ENCODE data around the gene LZTFL1. TPM values are rescaled to one million over a fixed set of nuclear protein-coding genes. Genes with fewer than 3 reads are reported as not detected.

Gene LZTFL1
- total RNA-seq, 1 experiment from 2014 or later, result 9.1 TPM

DNA sequence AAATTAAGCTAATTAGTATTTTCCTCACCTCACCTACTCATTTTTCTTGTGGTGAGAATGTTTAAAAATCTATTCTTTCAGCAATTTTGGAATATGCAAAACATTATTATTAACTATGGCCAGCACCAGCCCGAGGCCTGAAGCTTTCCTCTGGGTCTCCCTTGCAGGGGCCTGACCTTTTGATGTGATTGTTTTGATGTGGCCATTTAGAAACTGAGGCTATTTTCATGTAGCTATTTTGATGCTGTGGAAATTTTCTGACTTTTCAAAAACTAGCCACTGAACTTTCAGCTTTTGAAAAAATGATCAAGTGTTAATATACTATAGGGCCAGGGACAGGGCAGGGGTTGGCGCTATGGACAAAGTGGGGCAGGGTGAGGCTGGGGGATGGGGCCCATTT is 36.2 kb upstream of the LZTFL1 start:
- TF ChIP-seq, protein P1, sequence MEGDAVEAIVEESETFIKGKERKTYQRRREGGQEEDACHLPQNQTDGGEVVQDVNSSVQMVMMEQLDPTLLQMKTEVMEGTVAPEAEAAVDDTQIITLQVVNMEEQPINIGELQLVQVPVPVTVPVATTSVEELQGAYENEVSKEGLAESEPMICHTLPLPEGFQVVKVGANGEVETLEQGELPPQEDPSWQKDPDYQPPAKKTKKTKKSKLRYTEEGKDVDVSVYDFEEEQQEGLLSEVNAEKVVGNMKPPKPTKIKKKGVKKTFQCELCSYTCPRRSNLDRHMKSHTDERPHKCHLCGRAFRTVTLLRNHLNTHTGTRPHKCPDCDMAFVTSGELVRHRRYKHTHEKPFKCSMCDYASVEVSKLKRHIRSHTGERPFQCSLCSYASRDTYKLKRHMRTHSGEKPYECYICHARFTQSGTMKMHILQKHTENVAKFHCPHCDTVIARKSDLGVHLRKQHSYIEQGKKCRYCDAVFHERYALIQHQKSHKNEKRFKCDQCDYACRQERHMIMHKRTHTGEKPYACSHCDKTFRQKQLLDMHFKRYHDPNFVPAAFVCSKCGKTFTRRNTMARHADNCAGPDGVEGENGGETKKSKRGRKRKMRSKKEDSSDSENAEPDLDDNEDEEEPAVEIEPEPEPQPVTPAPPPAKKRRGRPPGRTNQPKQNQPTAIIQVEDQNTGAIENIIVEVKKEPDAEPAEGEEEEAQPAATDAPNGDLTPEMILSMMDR (IDR thresholded peaks at IDR 0.05; ENCODE audit: insufficient read depth in 1 of 2, low read depth in 1 of 2, low read length in 1 of 2, severe bottlenecking in 1 of 2, unreplicated experiment in 1 of 2), result no peak
- ChIA-PET CTCF (no interaction called here), POLR2A (no interaction called here)
- H3K36me3 Mint-ChIP-seq (ENCODE audit: insufficient read depth, unreplicated experiment), result no peaks in the 10 kb centered on the region
- DNase-seq, result no peak
- Histone ChIP-seq H3K4me1 (no peaks in the 10 kb centered on the region), H3K27me3 (replicated peaks; ENCODE audit: control insufficient read depth, insufficient read depth, low read length) (no peaks in the 10 kb centered on the region), H3K36me3 (ENCODE audit: control insufficient read depth, insufficient read depth, low read length) (no peaks in the 10 kb centered on the region), H3K4me3 (ENCODE audit: low read depth, low read length) (no peak overlapping the region), H3K9me3 (no peaks in the 10 kb centered on the region)
- no peaks in the 10 kb centered on the region for H3K4me1 Mint-ChIP-seq (ENCODE audit: low read depth, unreplicated experiment)
- no peak overlapping the region for H3K27ac Mint-ChIP-seq (ENCODE audit: unreplicated experiment)
- intact Hi-C loops (cut with micrococcal nuclease; ENCODE audit: unreplicated experiment), result no loop called here
- no TSS peak for BruUV-seq (replicated peaks)
- H3K4me3 Mint-ChIP-seq (ENCODE audit: unreplicated experiment), result no peak overlapping the region
- no peaks in the 10 kb centered on the region for H3K9me3 Mint-ChIP-seq (ENCODE audit: unreplicated experiment)
- H3K27me3 Mint-ChIP-seq (ENCODE audit: insufficient read depth, unreplicated experiment), result peaks cover 2% of the 10 kb centered on the region

DNA sequence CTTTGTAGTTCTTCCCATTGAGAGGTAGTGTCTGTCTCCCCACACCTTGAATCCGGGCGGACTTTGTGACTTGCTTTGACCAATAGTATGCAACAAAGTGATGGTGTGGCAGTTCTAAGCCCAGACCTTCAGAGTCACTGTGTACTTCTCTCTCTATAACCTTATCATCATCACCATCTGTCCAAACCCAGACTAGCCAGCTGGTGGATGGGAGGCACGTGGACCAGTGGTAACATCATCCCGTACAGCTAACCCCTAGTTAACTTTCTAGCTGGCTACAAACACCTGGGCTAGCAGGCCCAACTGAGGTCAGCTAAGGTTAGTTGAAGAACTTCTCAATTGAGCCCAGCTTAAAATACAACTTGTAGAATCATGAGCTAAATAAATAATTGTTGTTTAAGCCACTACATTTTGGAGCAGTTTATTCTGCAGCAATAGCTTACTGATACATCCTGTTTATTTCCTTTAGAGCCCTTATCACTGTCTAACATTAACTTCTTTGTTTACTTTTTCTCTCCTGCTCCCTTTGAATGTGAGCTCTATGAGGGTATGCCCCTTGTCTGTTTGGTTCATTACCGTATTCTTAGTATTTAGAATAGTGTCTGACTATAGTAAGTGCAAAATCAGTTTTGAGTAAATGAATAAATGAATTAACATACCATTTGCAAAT is 32.9 kb upstream of the LZTFL1 start:
- H3K36me3 Mint-ChIP-seq (ENCODE audit: insufficient read depth, unreplicated experiment), result no peaks in the 10 kb centered on the region
- no peaks in the 10 kb centered on the region for H3K9me3 Mint-ChIP-seq (ENCODE audit: unreplicated experiment)
- no peaks in the 10 kb centered on the region for H3K4me1 Mint-ChIP-seq (ENCODE audit: low read depth, unreplicated experiment)
- H3K4me3 Mint-ChIP-seq (ENCODE audit: unreplicated experiment), result no peak overlapping the region
- no peak overlapping the region for H3K27ac Mint-ChIP-seq (ENCODE audit: unreplicated experiment)
- ChIA-PET POLR2A (no interaction called here), CTCF (no interaction called here)
- H3K9me3 ChIP-seq, result no peaks in the 10 kb centered on the region
- BruUV-seq (replicated peaks), result no TSS peak
- H3K4me1 ChIP-seq, result no peaks in the 10 kb centered on the region
- no peaks in the 10 kb centered on the region for H3K27me3 Mint-ChIP-seq (ENCODE audit: insufficient read depth, unreplicated experiment)
- TF ChIP-seq, protein P1 (IDR thresholded peaks at IDR 0.05; ENCODE audit: insufficient read depth in 1 of 2, low read depth in 1 of 2, low read length in 1 of 2, severe bottlenecking in 1 of 2, unreplicated experiment in 1 of 2), result no peak
- no peaks in the 10 kb centered on the region for H3K27me3 ChIP-seq (replicated peaks; ENCODE audit: control insufficient read depth, insufficient read depth, low read length)
- intact Hi-C loops (cut with micrococcal nuclease; ENCODE audit: unreplicated experiment), result no loop called here
- H3K4me3 ChIP-seq (ENCODE audit: low read depth, low read length), result no peak overlapping the region
- no peak for DNase-seq
- no peaks in the 10 kb centered on the region for H3K36me3 ChIP-seq (ENCODE audit: control insufficient read depth, insufficient read depth, low read length)

DNA sequence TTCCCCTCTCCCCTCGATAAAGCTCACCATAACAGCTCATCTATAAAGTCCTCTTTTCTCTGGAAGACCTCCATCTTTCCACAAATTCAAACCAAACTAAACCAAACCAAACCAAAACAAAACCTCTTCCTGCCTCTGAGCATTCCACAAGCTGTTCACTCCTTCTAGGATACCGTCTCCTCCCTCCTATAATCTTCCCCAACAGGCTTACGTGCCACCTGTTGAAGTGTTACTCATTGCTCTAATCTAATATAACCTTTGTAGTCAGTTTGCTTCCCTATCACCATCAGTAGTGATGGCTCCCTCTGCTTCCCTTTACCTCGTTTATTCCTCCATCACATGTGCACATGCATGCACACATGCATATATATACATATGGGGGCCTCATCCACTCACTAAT is 31.7 kb upstream of the LZTFL1 start:
- ChIA-PET CTCF (no interaction called here), POLR2A (no interaction called here)
- intact Hi-C loops (cut with micrococcal nuclease; ENCODE audit: unreplicated experiment), result no loop called here
- H3K4me3 Mint-ChIP-seq (ENCODE audit: unreplicated experiment), result no peak overlapping the region
- TF ChIP-seq, protein P1 (IDR thresholded peaks at IDR 0.05; ENCODE audit: insufficient read depth in 1 of 2, low read depth in 1 of 2, low read length in 1 of 2, severe bottlenecking in 1 of 2, unreplicated experiment in 1 of 2), result no peak
- no peaks in the 10 kb centered on the region for H3K9me3 Mint-ChIP-seq (ENCODE audit: unreplicated experiment)
- H3K36me3 ChIP-seq (ENCODE audit: control insufficient read depth, insufficient read depth, low read length), result no peaks in the 10 kb centered on the region
- no peak for DNase-seq
- no TSS peak for BruUV-seq (replicated peaks)
- no peaks in the 10 kb centered on the region for H3K27me3 ChIP-seq (replicated peaks; ENCODE audit: control insufficient read depth, insufficient read depth, low read length)
- no peaks in the 10 kb centered on the region for H3K36me3 Mint-ChIP-seq (ENCODE audit: insufficient read depth, unreplicated experiment)
- no peak overlapping the region for H3K27ac Mint-ChIP-seq (ENCODE audit: unreplicated experiment)
- H3K4me1 Mint-ChIP-seq (ENCODE audit: low read depth, unreplicated experiment), result peaks cover 4% of the 10 kb centered on the region
- H3K4me1 ChIP-seq, result no peaks in the 10 kb centered on the region
- H3K27me3 Mint-ChIP-seq (ENCODE audit: insufficient read depth, unreplicated experiment), result no peaks in the 10 kb centered on the region
- H3K9me3 ChIP-seq, result no peaks in the 10 kb centered on the region
- H3K4me3 ChIP-seq (ENCODE audit: low read depth, low read length), result no peak overlapping the region
